ENCODE data around the gene AMN1.

Gene AMN1

DNA sequence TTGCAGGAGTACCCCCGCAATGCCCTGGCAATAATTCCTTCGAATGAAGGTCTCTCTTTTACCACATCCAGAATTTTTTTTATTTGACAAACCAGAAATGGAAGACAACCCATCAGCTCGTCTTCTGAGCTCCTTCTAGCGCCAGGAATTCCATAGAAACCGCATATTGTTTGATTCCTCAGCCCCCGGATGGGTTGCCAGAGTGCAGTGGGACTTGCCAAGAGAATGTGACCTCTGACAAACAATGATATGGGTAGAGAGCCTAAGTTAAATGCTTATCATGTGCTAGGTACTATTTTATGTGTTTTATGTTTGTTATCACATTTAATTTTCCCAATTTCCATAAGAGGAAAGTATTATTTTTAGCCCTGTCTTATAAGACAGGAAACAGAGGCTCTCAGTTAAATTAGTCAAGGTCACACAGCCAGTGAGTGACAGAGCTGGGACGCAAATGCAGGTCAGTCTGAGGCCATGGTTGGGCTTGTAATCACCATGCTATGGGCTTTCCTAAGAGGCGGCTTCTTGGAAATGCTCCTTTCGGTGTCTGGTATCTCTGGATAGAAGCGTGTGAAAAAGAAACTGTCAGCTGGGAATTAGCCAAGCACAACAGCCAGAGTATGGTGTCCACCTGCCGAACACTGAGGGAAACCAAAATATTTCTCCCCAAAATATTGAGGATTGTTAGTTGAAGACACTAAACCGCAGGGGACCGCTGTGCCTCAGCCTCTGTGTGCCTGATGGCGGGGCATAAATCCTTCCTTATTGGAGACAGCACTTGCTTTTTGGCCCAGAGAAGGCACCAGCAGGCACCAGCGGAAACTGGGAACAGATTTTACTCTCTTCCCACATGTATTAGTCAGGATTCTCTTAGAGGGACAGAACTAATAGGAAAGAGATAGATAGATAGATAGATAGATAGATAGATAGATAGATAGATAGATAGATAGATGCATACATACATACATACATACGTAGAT lies 98.8 kb downstream of the AMN1 start:
- DNase-seq (ENCODE audit: low read depth) = peak; percentile 58

DNA sequence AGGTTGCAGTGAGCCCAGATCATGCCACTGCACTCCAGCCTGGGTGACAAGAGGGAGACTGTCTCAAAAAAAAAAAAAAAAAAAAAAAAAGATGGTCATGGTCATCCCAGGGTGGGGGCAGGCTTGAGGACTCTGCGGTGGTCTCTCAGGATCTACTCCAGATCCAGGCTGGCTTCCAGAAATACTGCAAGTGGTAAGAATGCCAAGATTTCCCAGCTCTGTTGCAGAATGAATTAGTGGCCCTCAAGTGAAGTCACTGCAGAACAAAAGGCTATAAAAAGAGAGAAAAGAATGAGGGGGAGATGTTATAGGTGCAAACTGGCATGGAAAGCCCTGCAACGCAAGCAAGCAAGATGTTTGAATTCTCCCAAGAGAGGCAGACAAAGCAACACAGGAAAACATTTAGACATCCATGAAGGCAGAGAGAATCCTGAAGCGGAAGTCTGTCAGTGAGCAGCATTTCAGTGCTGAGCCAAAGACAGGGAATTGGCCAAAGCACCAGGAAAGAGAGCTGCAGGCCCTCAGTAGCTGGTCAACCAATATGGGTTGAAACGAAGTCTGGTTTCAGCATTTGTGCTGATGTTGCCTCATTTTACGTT lies 101.3 kb downstream of the AMN1 start:
- DNase-seq (ENCODE audit: low read depth) = no peak

DNA sequence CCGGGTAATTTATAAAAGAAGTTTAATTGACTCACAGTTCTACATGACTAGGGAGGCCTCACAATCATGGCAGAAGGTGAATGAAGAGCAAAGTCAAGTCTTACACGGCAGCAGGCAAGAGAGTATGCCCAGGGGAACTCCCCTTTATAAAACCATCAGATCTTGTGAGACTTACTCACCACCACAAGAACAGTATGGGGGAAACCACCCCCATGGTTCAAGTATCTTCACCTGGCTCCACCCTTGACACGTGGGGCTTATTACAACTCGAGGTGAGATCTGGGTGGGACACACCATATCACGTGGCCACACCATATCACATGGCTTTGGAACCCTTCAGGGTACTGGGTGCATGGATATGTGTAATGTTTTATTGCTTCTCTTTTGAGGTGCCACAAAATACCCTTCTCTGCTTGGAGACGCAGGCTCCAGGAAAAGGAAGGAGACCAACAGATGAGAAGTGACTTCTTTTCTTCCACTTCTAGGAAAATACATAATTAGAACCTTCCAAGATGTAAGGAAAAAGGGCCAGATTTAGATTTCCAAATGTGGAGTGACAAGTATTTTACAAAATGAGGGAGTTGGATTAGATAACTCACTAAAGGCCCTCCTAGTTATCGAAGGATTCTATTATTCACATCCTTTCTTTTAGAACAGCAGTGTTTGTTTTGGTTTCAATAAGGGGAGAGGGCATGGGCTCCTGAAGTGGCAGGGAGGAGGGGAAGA lies 102.4 kb downstream of the AMN1 start:
- DNase-seq (ENCODE audit: low read depth) = no peak

DNA sequence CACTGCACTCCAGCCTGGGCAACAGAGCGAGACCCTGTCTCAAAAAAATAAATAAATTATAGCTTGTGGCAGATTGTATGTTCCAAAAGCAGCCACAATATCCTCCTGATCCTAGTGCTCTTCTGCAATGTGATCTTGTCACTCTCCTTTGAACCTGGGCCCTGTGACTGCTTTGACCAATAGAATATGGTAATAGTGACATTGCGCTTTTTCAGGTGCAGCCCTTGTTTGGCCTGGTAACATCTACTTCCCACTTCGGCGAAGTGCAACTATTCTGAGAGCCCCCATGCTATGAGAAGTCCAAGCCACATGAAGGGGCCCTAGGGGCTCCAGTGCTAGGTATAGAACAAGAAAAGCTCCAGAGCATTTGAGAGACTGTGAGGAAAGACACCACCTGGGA lies 106.8 kb downstream of the AMN1 start:
- DNase-seq (ENCODE audit: low read depth) = no peak

Measured in GM04503 (cell line).